Forelimb muscle (tissue), 1 donor: ENCODE data around the gene CLIC5. TPM values are rescaled to one million over a fixed set of nuclear protein-coding genes. Genes with fewer than 3 reads are reported as not detected.
"Not testable (repeated sequence)": the region's sequence is repeated elsewhere in the genome, so short reads cannot be mapped to it uniquely, and the experiment has no call there.

Source experiments
- DNase-seq: peaks from one replicate; pipeline ENCODE4 v3.0.0-alpha.2; 2013; ENCODE audit warnings: low read depth
- polyA plus RNA-seq: library from polyadenylated mRNA; unstranded; fragments of 120-200 nt; gene quantifications from one replicate; pipeline ENCODE4 v1.2.1, GENCODE V29; 2013; ENCODE audit not compliant: insufficient read length

The CLIC5 gene
- polyA plus RNA-seq, 1 donor = 17.6 TPM

GRCh38 chr6:45927421-45928320 is 88.0 kb downstream of the CLIC5 start:
- DNase-seq = no peak

- not testable (repeated sequence) for DNase-seq
Measured at GRCh38 chr6:45926423-45926822, 89.2 kb downstream of the CLIC5 start.

GRCh38 chr6:45924763-45925342 is 90.8 kb downstream of the CLIC5 start:
- no peak for DNase-seq

- no peak for DNase-seq
Measured at GRCh38 chr6:45923831-45924391, 91.7 kb downstream of the CLIC5 start.

GRCh38 chr6:45922728-45923351 is 92.8 kb downstream of the CLIC5 start:
- peak; percentile 65 for DNase-seq

DNA sequence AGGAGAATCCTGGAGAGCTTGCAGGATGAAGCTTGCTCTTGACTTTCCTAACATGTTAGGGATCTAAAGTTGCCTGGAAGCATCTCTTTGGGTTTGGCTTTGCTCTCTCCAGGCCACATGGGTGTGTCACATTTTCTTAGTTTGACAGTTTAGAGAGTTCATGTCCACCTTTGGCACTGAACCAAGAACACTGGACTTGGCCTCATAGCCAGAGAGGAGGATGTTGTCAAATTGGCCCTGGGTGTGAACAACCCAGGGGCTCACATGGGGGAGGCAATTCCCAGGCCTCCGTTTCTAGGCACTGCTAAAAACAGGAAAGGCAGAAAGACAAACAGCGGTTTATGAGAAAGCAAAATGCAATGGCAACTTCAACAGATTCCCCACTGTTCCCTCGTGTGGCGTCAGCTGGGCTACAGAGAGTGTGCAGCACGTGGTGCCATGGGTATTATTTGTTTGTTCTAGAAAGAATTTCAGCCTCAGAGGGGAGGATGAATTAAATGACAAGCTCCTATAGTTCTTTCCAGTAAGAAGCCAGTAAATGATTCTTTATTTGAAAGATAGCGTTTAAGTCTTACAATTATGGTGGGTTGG is 93.9 kb downstream of the CLIC5 start:
- no peak for DNase-seq

- no peak for DNase-seq
Measured at GRCh38 chr6:45920819-45921511, 94.7 kb downstream of the CLIC5 start.

GRCh38 chr6:45917439-45917838 is 98.2 kb downstream of the CLIC5 start:
- no peak for DNase-seq

DNA sequence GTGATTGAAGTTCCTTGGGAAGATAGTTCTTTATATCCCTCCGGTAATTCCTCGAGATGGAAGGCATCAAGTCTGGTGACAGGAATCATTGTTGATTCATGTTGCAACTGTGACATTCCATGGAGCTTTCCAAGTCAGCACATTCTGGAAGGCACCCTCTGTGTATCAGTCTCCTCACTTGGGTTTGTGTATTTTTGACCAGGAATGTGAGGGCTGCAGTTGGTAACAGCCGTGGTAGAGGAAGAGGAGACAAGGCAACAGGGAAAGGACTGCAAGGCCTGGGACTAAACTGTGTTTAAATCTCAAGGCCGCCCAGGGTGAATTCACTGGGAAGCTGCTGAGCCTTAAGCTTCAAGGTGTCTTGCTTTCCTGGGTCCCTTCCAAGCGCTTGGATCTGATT is 99.0 kb downstream of the CLIC5 start:
- DNase-seq = no peak

DNA sequence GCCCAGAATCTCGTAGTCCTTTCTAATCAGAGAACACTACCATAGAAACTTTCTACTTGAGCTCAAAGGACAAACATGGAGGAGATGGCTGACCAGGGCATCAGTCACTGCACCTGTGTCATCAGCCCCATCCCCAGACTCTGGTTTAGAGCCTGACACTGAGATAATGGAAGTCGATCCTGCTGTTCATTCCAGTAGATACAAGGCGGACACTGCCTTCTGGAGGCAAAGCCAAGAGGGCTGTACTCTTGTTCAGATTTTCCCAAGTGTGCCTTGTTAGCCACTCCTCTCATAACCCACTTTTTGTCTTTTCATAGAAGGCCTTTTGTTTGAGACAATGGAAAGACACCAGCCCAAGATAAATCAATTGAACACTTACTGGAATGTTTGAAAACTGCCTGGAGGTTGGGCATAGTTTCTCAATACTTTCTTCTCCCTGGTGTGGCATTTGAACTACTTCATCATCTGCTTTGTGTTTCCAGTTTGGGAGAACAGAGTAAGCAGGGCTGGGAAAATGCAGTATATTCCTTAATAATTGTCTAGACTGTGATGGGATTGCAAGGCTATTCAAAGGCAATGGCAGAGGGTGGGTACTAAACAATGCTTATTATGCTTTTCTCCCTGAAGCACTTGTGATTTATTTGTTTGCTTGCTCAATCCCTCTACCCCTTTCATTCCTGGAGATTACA is 99.7 kb downstream of the CLIC5 start:
- no peak for DNase-seq

- no peak for DNase-seq
Measured at GRCh38 chr6:45911691-45912090, 104.0 kb downstream of the CLIC5 start.

GRCh38 chr6:45903959-45904358 is 111.7 kb downstream of the CLIC5 start:
- DNase-seq = no peak

DNA sequence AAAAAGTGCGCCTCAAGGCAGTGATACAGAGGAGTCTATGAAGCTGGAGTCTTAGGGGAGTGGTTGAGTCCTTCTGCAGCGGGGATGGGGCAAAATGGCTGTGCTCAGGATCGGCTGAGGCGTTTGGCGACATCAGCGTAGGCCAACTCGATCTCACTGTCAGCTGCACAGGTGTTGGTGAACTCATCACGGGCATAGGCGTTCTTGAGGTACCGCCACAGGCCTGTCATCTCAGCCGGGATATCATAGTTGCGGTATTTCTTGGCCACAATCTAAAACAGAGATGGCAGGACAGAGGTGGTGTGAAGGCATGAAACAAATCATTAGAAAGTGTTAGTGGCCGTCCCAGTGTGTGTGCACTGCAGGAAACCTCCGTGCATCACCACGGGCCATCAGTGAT is 112.7 kb downstream of the CLIC5 start:
- no peak for DNase-seq

- no peak for DNase-seq
Measured at GRCh38 chr6:45901767-45902650, 113.7 kb downstream of the CLIC5 start.

- DNase-seq = no peak
Measured at GRCh38 chr6:45900808-45901752, 114.6 kb downstream of the CLIC5 start.

GRCh38 chr6:45899683-45899946 is 116.0 kb downstream of the CLIC5 start:
- no peak for DNase-seq

DNA sequence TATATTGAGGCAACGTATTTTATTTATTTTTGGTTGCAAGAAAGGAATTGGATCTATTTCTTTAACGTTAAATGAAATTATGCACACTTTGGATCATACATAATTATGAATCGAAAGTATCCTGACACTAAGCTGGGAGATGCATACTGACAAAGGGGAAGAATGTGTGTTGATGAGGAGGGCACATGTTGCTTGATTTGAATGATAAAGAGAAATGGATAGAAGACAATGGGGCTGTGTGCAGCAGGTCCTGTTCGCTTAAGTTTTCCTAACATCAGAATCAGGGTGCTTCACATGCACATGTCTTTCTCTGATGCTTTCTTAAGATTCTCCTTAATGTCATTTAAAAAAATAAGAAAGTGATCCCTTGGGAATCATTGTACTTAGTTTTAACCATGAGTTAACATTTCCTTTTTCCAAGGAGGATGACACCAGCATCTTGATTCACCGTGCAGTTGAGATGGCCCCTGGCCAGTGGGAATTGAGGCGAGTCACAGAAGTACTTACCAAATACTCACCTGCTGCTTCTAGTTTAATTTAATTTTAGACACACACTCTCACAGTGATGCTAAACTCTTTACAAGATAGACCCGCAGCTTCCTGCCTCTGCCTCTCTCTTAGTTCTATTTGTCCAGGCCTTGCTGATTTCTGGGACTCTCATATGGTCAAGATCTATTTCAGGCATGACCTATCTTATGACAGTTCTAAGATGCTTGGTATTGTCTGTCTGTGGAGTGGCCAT is 116.5 kb downstream of the CLIC5 start:
- DNase-seq = no peak

DNA sequence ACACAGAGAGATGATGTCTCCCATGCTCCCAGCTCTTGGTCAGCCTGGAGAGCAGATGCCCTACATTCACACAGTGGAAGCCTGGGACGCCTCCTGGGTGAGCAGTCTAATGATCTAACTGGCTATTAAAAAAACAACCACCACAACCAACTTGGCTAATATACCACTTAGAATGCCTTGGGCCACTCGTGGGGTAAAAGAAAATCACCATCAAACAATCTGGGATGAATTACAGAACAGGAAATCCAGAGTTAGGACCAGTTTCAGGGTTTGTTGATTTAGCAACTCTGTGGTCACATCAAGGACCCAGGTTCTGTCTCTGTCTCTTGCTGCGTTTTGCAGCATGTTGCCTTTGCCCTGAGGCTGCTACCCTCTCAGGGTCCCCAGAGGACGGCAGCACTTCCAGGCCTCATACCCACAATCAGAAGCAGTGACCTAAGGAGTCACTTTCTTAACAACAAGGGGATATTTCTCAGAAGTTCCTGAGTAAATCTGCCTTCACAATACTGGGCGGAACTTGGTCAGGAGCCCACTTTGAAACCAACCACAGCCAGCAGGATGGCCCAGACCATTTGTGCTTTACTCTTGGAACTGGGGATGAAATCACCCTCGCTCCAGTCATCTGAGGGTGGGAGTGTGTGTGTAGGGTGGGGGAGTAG is 118.7 kb downstream of the CLIC5 start:
- DNase-seq = no peak
